Suppressor macrophage treated with lipopolysaccharide for 4 hours (primary cell): ENCODE data around the gene CHID1.

Source experiments
- DNase-seq: peaks from one replicate; pipeline ENCODE4 v3.0.0-alpha.2; 2020

Gene CHID1

GRCh38 chr11:831961-832528 is 78.6 kb downstream of the CHID1 start:
- no peak for DNase-seq

GRCh38 chr11:831118-831864 is 79.3 kb downstream of the CHID1 start:
- DNase-seq = no peak

- DNase-seq = peak; percentile 53
Measured at GRCh38 chr11:830295-831117, 80.1 kb downstream of the CHID1 start.

GRCh38 chr11:829847-830294 is 80.7 kb downstream of the CHID1 start:
- DNase-seq = no peak

DNA sequence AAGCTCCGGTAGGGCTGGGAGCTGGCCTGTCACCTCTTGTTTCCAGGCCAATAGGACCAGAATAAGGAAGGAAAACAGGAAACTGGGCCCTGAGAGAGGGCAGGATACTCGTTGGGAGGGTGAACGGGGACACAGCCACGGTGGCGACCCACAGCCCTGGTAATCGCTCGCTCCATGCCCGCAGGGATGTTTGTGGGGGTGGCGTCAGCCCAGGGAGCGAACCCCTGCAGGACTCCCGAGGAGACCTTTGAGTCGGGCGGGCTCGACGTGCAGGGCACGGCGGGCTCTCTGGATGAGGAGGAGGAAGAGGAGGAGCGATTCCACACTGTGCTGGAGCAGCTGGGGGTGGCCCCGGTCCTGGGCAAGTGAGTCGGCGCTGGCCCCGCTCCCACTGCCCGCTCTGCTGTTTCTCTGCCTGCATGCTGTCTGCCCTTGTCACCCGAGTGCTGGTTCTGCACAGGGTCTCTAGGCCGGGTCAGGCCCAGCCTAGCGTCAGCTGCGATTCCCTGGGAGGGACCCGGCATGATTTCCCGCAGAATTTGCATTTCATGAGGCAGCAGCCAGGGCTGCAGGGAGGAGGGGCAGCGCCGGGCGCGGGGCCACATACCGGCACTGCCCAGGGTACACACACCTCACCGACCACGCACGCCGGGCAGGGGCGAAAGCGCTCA is 81.3 kb downstream of the CHID1 start:
- no peak for DNase-seq

GRCh38 chr11:828506-829175 is 82.0 kb downstream of the CHID1 start:
- DNase-seq = no peak

DNA sequence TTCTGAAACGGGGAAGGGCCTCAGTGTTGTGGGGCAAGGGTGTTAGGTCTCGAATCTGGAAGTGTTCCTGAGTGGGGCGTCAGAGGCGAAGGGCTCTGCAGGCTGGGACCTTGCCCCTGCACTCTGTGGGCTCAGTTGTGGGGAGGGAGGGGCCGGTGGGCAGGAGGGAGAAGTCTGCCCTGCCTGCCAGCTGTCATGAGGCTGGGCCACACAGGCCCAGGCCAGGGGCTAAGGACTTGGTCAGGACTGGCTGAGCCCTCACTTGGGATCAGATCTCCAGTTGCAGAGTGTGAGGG is 82.8 kb downstream of the CHID1 start, which contains the start of gene CRACR2B:
Gene CRACR2B (plus strand): TSS at position 23 of the 296 bp plus-strand sequence. CDS start 689 bp downstream, outside the sequence.
- DNase-seq = peak; percentile 37

DNA sequence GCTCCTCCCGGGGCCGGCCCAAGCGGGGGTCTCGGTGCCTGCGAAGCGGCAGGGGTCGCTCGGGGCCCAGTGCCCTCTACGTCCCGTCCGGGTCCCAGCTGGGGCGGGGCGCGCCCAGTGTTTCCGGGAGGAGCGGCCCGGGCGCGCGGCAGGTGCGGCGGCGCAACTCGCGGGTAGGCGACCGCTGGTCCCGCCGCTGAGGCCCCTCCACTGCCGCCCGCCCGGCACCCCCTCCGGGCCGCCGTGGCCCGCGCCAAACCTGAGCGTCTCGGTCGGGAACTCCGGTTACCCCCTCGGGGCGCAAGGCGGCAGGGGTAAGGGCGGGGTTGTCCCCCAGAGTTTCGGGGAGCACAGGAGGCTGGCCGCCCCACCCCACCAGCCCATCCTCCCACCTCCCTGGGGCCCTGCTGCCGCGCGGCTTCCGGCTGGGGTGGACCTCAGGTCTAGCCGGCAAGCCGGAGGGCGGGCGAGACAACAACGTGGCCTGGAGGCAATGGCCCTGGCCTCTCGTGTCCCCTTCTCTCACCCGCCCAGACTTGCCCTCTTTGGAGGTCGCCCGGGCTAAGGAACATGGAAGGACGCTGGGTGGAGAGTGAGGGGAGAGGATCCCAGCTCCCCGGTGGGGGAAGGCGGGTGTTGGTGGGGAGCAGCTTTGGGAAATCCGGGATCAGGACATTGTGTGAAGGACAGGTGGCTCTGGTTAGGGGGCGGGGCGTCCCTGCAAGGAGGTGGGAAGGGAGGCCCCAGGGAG is 83.3 kb downstream of the CHID1 start:
- no peak for DNase-seq

DNA sequence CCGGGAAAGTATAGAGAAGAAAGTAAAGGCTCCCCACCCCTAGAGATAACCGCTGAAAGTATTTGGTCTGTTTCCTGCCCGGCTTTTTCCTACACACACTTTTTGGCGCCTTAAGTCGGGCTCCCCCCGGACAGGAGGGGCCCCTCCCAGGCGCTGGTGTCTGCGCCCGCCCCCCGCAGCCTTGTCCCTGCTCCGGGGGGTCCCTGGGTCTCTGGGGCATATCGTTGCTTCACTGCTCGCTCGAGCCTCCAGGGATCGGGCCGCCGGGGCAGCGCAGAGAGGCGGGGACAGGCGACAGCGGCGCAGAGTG is 83.8 kb downstream of the CHID1 start:
- DNase-seq = no peak

DNA sequence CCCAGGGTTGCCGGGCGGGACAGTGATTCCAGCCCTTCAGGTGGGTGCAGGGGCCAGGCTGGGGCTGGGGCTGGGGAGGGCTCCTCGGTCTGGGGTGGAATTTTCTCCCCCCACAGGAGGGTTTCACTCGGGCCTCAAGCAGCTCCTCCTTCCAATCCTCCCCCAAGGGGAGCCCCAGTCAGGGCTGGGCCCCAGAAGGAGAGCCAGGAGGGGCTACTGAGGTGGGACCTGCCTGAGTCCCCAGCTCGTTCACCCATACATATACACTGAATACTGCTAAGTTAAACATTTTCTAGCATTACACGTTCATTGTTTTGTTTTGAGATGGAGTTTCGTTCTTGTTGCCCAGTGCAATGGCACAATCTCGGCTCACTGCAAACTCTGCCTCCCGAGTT is 84.4 kb downstream of the CHID1 start:
- DNase-seq = no peak

GRCh38 chr11:825366-826226 is 85.0 kb downstream of the CHID1 start:
- no peak for DNase-seq

DNA sequence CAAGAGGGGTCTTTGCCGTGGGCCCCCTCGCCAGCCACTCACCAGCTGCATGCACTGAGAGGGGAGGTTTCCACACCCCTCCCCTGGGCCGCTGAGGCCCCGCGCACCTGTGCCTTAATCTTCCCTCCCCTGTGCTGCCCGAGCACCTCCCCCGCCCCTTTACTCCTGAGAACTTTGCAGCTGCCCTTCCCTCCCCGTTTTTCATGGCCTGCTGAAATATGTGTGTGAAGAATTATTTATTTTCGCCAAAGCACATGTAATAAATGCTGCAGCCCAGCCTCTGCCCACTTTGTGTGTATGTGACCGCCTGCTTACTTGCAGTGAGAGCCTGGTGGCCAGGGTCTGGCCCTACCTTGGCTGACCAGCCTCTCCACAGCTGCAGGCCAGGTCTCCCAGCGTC is 85.7 kb downstream of the CHID1 start:
- no peak for DNase-seq

GRCh38 chr11:824292-824880 is 86.2 kb downstream of the CHID1 start:
- DNase-seq = no peak

GRCh38 chr11:823441-824291 is 86.9 kb downstream of the CHID1 start:
- no peak for DNase-seq

- peak; percentile 61 for DNase-seq
Measured at GRCh38 chr11:821512-822371, 88.9 kb downstream of the CHID1 start.

DNA sequence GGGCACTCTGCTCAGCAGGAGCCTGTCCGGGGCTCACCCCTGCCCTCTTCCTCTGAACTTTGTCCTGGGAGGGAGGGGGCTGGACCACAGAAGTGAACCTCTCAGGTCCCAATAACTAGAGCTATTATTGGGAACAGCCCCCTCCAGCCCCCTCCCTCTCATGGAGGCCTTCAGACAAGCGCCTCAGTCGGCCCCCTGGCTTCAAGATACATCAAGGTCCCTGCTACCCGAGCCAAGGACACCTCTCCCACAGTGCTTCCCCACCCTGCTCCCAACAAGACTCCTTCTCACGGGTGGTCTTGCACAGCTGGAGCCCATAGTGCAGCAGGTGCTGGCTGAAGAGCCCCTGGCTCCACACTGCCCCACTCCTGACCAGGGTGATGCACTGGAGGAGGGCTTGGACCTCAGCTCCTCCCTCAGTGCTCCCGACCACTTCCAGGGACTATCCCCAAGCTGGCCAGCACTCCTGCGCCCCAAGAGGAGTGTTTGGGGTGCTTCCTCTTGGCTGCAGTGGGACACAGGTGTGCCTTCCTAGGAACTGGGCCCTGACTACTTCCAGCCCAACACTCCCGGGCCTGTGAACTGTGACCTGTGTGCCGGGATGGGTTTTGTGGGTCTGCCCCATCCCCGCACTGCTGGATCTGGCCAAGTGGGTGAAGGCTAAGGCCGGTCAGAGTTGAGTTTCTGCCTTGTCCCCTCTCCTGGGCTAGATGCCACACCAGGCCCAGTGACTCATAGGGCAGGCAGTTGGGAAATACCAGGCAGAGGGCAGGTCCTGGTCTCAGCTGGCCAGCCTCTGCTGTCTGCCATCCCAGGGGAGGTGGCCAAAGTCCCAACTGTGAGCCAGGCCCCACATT is 89.7 kb downstream of the CHID1 start:
- peak; percentile 88 for DNase-seq

DNA sequence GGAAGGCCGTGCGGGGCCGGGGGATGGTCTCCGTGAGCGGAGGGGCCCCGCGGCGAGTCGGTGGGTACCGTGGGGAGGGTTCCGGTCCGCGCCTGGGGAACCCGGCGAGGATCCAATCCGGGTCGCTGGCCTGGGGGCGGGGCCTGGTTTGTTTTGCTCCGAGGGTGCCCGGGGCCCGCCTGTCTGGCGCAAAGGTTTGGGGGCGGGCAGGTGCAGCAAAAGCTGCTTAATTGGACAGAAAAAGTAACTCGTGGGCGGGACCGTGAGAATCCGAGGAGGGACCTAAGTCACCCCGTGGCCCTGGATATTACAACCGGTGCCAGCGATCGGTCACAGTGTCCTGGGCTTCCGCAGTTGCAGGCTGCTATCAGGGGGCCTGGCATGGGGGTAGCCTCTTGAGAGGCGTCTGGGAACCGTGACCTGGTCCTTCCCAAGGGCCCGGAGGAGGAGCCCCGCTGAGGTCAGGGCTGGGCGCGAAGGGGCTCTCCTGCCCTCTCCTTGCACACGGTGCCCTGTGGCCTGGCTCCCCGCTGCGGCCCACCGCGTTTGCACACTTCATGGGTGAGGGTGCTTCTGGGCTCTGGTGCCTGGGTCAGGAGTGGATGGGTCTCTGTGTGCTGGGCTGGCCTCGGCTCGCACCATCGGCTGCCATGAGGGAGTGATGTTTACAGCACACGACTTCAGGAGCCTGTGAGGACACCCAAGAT is 90.5 kb downstream of the CHID1 start:
- peak; percentile 70 for DNase-seq
